Osteocyte (in vitro differentiated cells): ENCODE measurements around the gene VPS8. TPM values are rescaled to one million over a fixed set of nuclear protein-coding genes. Genes with fewer than 3 reads are reported as not detected.

Experiments
- DNase-seq: peaks from one replicate; pipeline ENCODE4 v3.0.0; 2021; ENCODE audit warnings: mixed read lengths; ENCODE audit not compliant: unreplicated experiment; ENCODE audit errors: extremely low spot score
- H3K27ac Mint-ChIP-seq: one replicate; pipeline ENCODE4 v1.8.0; 2021; ENCODE audit warnings: mild to moderate bottlenecking, mixed read lengths; ENCODE audit not compliant: unreplicated experiment
- H3K27me3 Mint-ChIP-seq: one replicate; pipeline ENCODE4 v1.8.0; 2021; ENCODE audit warnings: mixed read lengths; ENCODE audit not compliant: unreplicated experiment
- H3K36me3 Mint-ChIP-seq: one replicate; pipeline ENCODE4 v1.8.0; 2021; ENCODE audit warnings: mixed read lengths; ENCODE audit not compliant: unreplicated experiment
- H3K4me1 Mint-ChIP-seq: one replicate; pipeline ENCODE4 v1.8.0; 2021; ENCODE audit warnings: mixed read lengths; ENCODE audit not compliant: unreplicated experiment
- H3K4me3 Mint-ChIP-seq: one replicate; pipeline ENCODE4 v1.8.0; 2021; ENCODE audit warnings: mild to moderate bottlenecking, moderate library complexity, mixed read lengths; ENCODE audit not compliant: unreplicated experiment
- H3K9me3 Mint-ChIP-seq: one replicate; pipeline ENCODE4 v1.8.0; 2021; ENCODE audit warnings: mixed read lengths; ENCODE audit not compliant: unreplicated experiment
- total RNA-seq: library from RNA; stranded (reverse); gene quantifications from 2 replicates; pipeline ENCODE4 v1.2.1, GENCODE V29; 2021
- TF ChIP-seq, protein P1 (sequence below): fragments of 200-600 bp; sonication (generic); IDR thresholded peaks from 2 replicates; pipeline ENCODE4 v1.5.0; 2021; ENCODE audit warnings: antibody characterized with exemption, mild to moderate bottlenecking, moderate library complexity

Gene VPS8
- total RNA-seq, 1 donor from 2014 or later, result 53.5 TPM

DNA sequence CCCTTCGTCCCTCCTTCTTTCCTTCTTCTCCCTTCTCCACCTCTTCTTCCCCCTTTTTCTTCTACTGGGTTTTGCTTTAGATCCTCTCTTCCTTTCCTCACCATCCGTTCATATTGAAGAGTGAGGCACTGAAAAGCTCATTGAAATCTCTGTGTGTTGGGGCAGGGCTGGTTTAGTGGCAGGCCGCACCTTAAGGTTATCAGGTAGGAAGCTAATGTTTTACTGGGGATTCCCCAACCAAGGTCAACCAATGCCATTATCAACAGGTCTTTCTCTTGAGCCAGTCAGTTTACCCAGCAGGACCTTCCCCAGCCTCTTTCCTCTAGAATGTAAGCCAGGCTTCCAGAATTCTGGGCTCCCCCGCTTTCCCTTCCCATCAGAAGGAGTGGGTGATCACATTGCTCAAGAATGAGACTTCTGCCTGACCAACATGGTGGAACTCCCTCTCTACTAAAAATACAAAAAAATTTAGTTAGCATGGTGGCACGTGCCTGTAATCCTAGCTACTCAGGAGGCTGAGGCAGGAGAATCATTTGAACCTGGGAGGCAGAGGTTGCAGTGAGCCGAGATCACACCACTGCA, 11.5 kb upstream of the VPS8 start:
- no peak overlapping the region for H3K4me3 Mint-ChIP-seq
- H3K36me3 Mint-ChIP-seq, result no peaks in the 10 kb centered on the region
- H3K27me3 Mint-ChIP-seq, result peaks cover 56% of the 10 kb centered on the region
- DNase-seq, result no peak
- H3K4me1 Mint-ChIP-seq, result peaks cover under 1% of the 10 kb centered on the region
- no peaks in the 10 kb centered on the region for H3K9me3 Mint-ChIP-seq
- TF ChIP-seq, protein P1, sequence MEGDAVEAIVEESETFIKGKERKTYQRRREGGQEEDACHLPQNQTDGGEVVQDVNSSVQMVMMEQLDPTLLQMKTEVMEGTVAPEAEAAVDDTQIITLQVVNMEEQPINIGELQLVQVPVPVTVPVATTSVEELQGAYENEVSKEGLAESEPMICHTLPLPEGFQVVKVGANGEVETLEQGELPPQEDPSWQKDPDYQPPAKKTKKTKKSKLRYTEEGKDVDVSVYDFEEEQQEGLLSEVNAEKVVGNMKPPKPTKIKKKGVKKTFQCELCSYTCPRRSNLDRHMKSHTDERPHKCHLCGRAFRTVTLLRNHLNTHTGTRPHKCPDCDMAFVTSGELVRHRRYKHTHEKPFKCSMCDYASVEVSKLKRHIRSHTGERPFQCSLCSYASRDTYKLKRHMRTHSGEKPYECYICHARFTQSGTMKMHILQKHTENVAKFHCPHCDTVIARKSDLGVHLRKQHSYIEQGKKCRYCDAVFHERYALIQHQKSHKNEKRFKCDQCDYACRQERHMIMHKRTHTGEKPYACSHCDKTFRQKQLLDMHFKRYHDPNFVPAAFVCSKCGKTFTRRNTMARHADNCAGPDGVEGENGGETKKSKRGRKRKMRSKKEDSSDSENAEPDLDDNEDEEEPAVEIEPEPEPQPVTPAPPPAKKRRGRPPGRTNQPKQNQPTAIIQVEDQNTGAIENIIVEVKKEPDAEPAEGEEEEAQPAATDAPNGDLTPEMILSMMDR, result no peak
- H3K27ac Mint-ChIP-seq, result no peak overlapping the region

DNA sequence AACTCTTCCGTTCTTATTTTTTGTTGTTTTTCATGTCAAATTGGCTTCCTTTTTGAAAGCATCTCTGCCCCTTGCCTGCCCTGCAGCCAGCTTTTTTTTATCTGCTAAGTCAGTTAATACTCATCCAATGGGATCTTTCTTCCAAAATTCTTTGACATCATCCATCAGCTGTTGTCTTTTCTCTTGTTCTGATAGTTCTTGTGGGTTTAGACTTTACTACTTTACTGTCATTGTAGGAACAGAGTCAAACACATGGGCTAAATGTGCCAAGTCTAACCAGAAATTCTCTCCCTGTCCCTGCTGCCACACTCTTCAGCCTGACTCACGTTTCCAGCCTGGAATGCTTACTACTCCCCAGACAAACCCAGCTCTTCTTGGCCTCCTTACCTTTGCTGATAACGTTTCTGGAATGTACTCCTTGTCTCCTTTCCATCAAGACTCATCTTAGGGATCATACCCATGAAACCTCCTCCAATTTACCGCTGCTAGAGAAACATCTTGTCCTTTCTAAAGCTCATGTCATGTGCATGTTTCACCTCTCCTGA, 10.7 kb upstream of the VPS8 start:
- no peak overlapping the region for H3K27ac Mint-ChIP-seq

DNA sequence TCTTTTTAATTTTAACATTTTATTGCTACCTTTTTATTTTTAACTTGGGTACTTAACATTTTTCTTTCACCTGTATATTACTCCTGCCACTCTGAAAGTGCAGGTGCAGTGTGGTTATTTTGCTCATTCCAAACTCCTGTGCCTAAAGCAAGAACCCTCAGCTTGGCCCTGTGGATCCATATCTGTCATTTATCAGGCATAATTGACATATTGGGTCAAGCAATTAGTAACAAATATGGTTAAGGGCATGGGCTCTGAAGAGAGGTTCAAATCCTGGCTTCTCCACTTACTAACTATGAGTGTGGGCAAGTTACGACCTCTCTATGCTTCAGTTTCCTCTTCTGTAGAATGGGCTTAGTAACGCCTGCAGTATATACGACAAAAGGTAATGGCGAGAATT, 9.8 kb upstream of the VPS8 start:
- H3K9me3 Mint-ChIP-seq, result no peaks in the 10 kb centered on the region
- no peaks in the 10 kb centered on the region for H3K36me3 Mint-ChIP-seq
- H3K27ac Mint-ChIP-seq, result no peak overlapping the region
- TF ChIP-seq, protein P1, result no peak
- H3K4me3 Mint-ChIP-seq, result no peak overlapping the region
- H3K4me1 Mint-ChIP-seq, result peaks cover 5% of the 10 kb centered on the region
- H3K27me3 Mint-ChIP-seq, result peaks cover 60% of the 10 kb centered on the region
- DNase-seq, result no peak

More for the DNA sequence above, 10.7 kb upstream of the VPS8 start:
- no peak for DNase-seq
- TF ChIP-seq, protein P1, result no peak
- Mint-ChIP-seq H3K27me3 (peaks cover 61% of the 10 kb centered on the region), H3K4me3 (no peak overlapping the region), H3K9me3 (no peaks in the 10 kb centered on the region), H3K4me1 (peaks cover 5% of the 10 kb centered on the region), H3K36me3 (no peaks in the 10 kb centered on the region)

- no peak overlapping the region for H3K27ac Mint-ChIP-seq
- TF ChIP-seq, protein P1, result no peak
- peaks cover 5% of the 10 kb centered on the region for H3K4me1 Mint-ChIP-seq
- no peaks in the 10 kb centered on the region for H3K36me3 Mint-ChIP-seq
- no peaks in the 10 kb centered on the region for H3K9me3 Mint-ChIP-seq
- no peak overlapping the region for H3K4me3 Mint-ChIP-seq
- peaks cover 54% of the 10 kb centered on the region for H3K27me3 Mint-ChIP-seq
- no peak for DNase-seq
Observed at GRCh38 chr3:184804801-184805200, 7.2 kb upstream of the VPS8 start.

DNA sequence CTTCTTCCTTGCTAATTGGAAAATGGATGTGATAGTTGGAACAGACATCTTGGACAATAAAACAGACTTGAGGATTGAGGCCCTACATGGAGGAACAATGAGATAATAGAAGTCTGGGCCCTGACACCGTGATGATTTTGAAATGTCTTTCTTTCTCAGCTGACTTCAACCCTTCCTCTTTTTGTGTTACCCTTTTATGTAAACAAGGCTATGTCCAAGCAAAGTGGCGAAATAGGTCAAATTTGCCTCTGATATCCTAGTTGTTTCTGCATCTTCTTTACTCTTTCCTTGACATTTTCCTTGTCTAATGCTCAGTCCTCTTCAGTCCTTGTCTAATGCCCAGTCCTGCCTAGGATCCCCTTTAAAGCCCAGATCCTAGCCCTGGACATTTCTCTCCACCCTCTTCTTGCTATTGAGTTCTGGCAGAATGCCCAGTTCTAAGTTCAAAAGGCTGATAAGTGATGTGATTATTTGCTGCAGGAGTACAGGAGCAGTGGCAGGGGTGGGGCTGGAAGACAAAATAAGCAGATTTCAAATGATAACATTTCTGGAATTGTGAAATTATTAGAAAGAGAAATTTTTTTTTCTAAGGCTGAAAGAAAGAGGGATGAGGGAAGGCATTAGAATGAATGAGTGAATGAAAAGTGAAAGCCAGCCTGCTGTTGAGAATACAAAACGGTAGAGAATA, 6.5 kb upstream of the VPS8 start:
- TF ChIP-seq, protein P1, result no peak
- H3K36me3 Mint-ChIP-seq, result no peaks in the 10 kb centered on the region
- H3K27ac Mint-ChIP-seq, result no peak overlapping the region
- DNase-seq, result no peak
- H3K27me3 Mint-ChIP-seq, result peaks cover 47% of the 10 kb centered on the region
- peaks cover 5% of the 10 kb centered on the region for H3K4me1 Mint-ChIP-seq
- no peak overlapping the region for H3K4me3 Mint-ChIP-seq
- no peaks in the 10 kb centered on the region for H3K9me3 Mint-ChIP-seq
